ENCODE data around the gene C9orf43. TPM values are rescaled to one million over a fixed set of nuclear protein-coding genes. Genes with fewer than 3 reads are reported as not detected.
"Not testable (repeated sequence)": the region's sequence is repeated elsewhere in the genome, so short reads cannot be mapped to it uniquely, and the experiment has no call there.

Gene C9orf43
- total RNA-seq, 1 donor from 2014 or later, result 0.80 TPM

GRCh38 chr9:113436728-113437515 is 26.4 kb downstream of the C9orf43 start:
- no peak for DNase-seq (ENCODE audit: extremely low spot score, unreplicated experiment)
- Mint-ChIP-seq H3K9me3 (no peaks in the 10 kb centered on the region), H3K36me3 (no peaks in the 10 kb centered on the region), H3K27ac (no peak overlapping the region), H3K4me1 (ENCODE audit: unreplicated experiment) (no peaks in the 10 kb centered on the region), H3K4me3 (no peak overlapping the region), H3K27me3 (no peaks in the 10 kb centered on the region)
- TF ChIP-seq CTCF (conservative IDR thresholded peaks at IDR 0.05), result no peak

- not testable (repeated sequence) for H3K4me3 Mint-ChIP-seq; H3K36me3 Mint-ChIP-seq; H3K27me3 Mint-ChIP-seq; H3K9me3 Mint-ChIP-seq; DNase-seq (ENCODE audit: extremely low spot score, unreplicated experiment); H3K4me1 Mint-ChIP-seq (ENCODE audit: unreplicated experiment); H3K27ac Mint-ChIP-seq
Measured at GRCh38 chr9:113437716-113438115, 27.2 kb downstream of the C9orf43 start.

GRCh38 chr9:113444736-113445135 is 34.2 kb downstream of the C9orf43 start:
- DNase-seq (ENCODE audit: extremely low spot score, unreplicated experiment), result no peak
- Mint-ChIP-seq H3K4me3 (no peak overlapping the region), H3K4me1 (ENCODE audit: unreplicated experiment) (no peaks in the 10 kb centered on the region), H3K9me3 (no peaks in the 10 kb centered on the region), H3K27ac (no peak overlapping the region), H3K27me3 (no peaks in the 10 kb centered on the region), H3K36me3 (no peaks in the 10 kb centered on the region)
- TF ChIP-seq CTCF (conservative IDR thresholded peaks at IDR 0.05), result no peak

- Mint-ChIP-seq H3K9me3 (no peaks in the 10 kb centered on the region), H3K36me3 (no peaks in the 10 kb centered on the region), H3K4me1 (ENCODE audit: unreplicated experiment) (no peaks in the 10 kb centered on the region), H3K27me3 (no peaks in the 10 kb centered on the region), H3K4me3 (no peak overlapping the region), H3K27ac (no peak overlapping the region)
- TF ChIP-seq CTCF (conservative IDR thresholded peaks at IDR 0.05), result peak; percentile 90
- DNase-seq (ENCODE audit: extremely low spot score, unreplicated experiment), result no peak
Measured at GRCh38 chr9:113446323-113446740, 35.8 kb downstream of the C9orf43 start.

- Mint-ChIP-seq H3K4me3 (no peak overlapping the region), H3K9me3 (no peaks in the 10 kb centered on the region)
Measured at GRCh38 chr9:113449376-113449775, 38.8 kb downstream of the C9orf43 start.

More at GRCh38 chr9:113449376-113449775, 38.8 kb downstream of the C9orf43 start:
- Mint-ChIP-seq H3K4me1 (ENCODE audit: unreplicated experiment) (no peaks in the 10 kb centered on the region), H3K27me3 (no peaks in the 10 kb centered on the region), H3K27ac (no peak overlapping the region), H3K36me3 (no peaks in the 10 kb centered on the region)
- TF ChIP-seq CTCF (conservative IDR thresholded peaks at IDR 0.05), result no peak
- no peak for DNase-seq (ENCODE audit: extremely low spot score, unreplicated experiment)
